Activated naive CD8-positive, alpha-beta T cell treated with anti-CD3 and anti-CD28 coated beads for 36 hours (primary cell): ENCODE data around the gene DYNLRB1. TPM values are rescaled to one million over a fixed set of nuclear protein-coding genes. Genes with fewer than 3 reads are reported as not detected.

Experiments
- DNase-seq: peaks from one replicate; pipeline ENCODE4 v3.0.0; 2021
- H3K27ac Mint-ChIP-seq: one replicate; pipeline ENCODE4 v1.8.0; 2022; ENCODE audit warnings: mild to moderate bottlenecking, moderate library complexity, mixed read lengths
- H3K27me3 Mint-ChIP-seq: one replicate; pipeline ENCODE4 v1.8.0; 2022; ENCODE audit warnings: mild to moderate bottlenecking, mixed read lengths
- H3K36me3 Mint-ChIP-seq: one replicate; pipeline ENCODE4 v1.8.0; 2021; ENCODE audit warnings: mild to moderate bottlenecking, mixed read lengths
- H3K4me1 Mint-ChIP-seq: one replicate; pipeline ENCODE4 v1.8.0; 2021; ENCODE audit warnings: mixed read lengths
- H3K4me3 Mint-ChIP-seq: one replicate; pipeline ENCODE4 v1.8.0; 2022; ENCODE audit warnings: mild to moderate bottlenecking, moderate library complexity, mixed read lengths
- H3K9me3 Mint-ChIP-seq: one replicate; pipeline ENCODE4 v1.8.0; 2022; ENCODE audit warnings: mixed read lengths
- total RNA-seq, 2 experiments: library from RNA; stranded (reverse); gene quantifications; one replicate each; pipeline ENCODE4 v1.2.3, GENCODE V29; 2021

DYNLRB1 gene
- total RNA-seq, 2 experiments from 2014 or later, result 72.0 to 76.9 TPM

- no peak overlapping the region for H3K27ac Mint-ChIP-seq
- H3K27me3 Mint-ChIP-seq, result peaks cover 9% of the 10 kb centered on the region
- no peak for DNase-seq
- no peaks in the 10 kb centered on the region for H3K9me3 Mint-ChIP-seq
- H3K36me3 Mint-ChIP-seq, result no peaks in the 10 kb centered on the region
- peaks cover 4% of the 10 kb centered on the region for H3K4me1 Mint-ChIP-seq
- H3K4me3 Mint-ChIP-seq, result no peak overlapping the region
These were observed 33.7 kb downstream of the DYNLRB1 start for GRCh38 chr20:34549929-34550305.

GRCh38 chr20:34552569-34552968 lies 36.3 kb downstream of the DYNLRB1 start:
- peaks cover 4% of the 10 kb centered on the region for H3K4me1 Mint-ChIP-seq
- H3K36me3 Mint-ChIP-seq, result no peaks in the 10 kb centered on the region
- no peaks in the 10 kb centered on the region for H3K9me3 Mint-ChIP-seq
- no peak overlapping the region for H3K4me3 Mint-ChIP-seq
- H3K27ac Mint-ChIP-seq, result no peak overlapping the region
- H3K27me3 Mint-ChIP-seq, result no peaks in the 10 kb centered on the region
- no peak for DNase-seq

GRCh38 chr20:34553366-34553867 lies 37.2 kb downstream of the DYNLRB1 start:
- H3K27ac Mint-ChIP-seq, result no peak overlapping the region
- DNase-seq, result no peak
- H3K27me3 Mint-ChIP-seq, result no peaks in the 10 kb centered on the region
- no peaks in the 10 kb centered on the region for H3K9me3 Mint-ChIP-seq
- H3K4me1 Mint-ChIP-seq, result peaks cover 8% of the 10 kb centered on the region
- H3K4me3 Mint-ChIP-seq, result no peak overlapping the region
- peaks cover 3% of the 10 kb centered on the region for H3K36me3 Mint-ChIP-seq

GRCh38 chr20:34557936-34558319 lies 41.7 kb downstream of the DYNLRB1 start:
- peak overlapping the region; percentile 75 for H3K27ac Mint-ChIP-seq
- H3K9me3 Mint-ChIP-seq, result no peaks in the 10 kb centered on the region
- DNase-seq, result no peak
- H3K27me3 Mint-ChIP-seq, result no peaks in the 10 kb centered on the region
- peaks cover 3% of the 10 kb centered on the region for H3K36me3 Mint-ChIP-seq
- peaks cover 4% of the 10 kb centered on the region for H3K4me1 Mint-ChIP-seq
- H3K4me3 Mint-ChIP-seq, result peak overlapping the region; percentile 79

- peak; percentile 89 for DNase-seq
- Mint-ChIP-seq H3K36me3 (peaks cover 3% of the 10 kb centered on the region), H3K9me3 (no peaks in the 10 kb centered on the region), H3K4me1 (peaks cover 4% of the 10 kb centered on the region), H3K27ac (peak within 1 kb of the TSS; percentile 75), H3K27me3 (no peaks in the 10 kb centered on the region), H3K4me3 (peak within 1 kb of the TSS; percentile 79)
These were observed 42.3 kb downstream of the DYNLRB1 start, which contains the start of gene MAP1LC3A for GRCh38 chr20:34558320-34559218. Gene MAP1LC3A (plus strand): TSS chr20:34558718. CDS start chr20:34558869, 151 bp downstream.

GRCh38 chr20:34559311-34560140 lies 43.3 kb downstream of the DYNLRB1 start:
- Mint-ChIP-seq H3K27me3 (no peaks in the 10 kb centered on the region), H3K4me3 (peak overlapping the region; percentile 50), H3K27ac (no peak overlapping the region), H3K36me3 (peaks cover 3% of the 10 kb centered on the region), H3K4me1 (peaks cover 4% of the 10 kb centered on the region), H3K9me3 (no peaks in the 10 kb centered on the region)
- DNase-seq, result no peak

GRCh38 chr20:34560141-34560523 lies 43.9 kb downstream of the DYNLRB1 start:
- Mint-ChIP-seq H3K4me1 (peaks cover 4% of the 10 kb centered on the region), H3K9me3 (no peaks in the 10 kb centered on the region), H3K36me3 (peaks cover 3% of the 10 kb centered on the region), H3K4me3 (no peak overlapping the region), H3K27me3 (no peaks in the 10 kb centered on the region), H3K27ac (no peak overlapping the region)
- no peak for DNase-seq

GRCh38 chr20:34560614-34561013 lies 44.4 kb downstream of the DYNLRB1 start:
- no peaks in the 10 kb centered on the region for H3K9me3 Mint-ChIP-seq
- peaks cover 3% of the 10 kb centered on the region for H3K36me3 Mint-ChIP-seq
- H3K27me3 Mint-ChIP-seq, result no peaks in the 10 kb centered on the region
- H3K4me3 Mint-ChIP-seq, result no peak overlapping the region
- H3K4me1 Mint-ChIP-seq, result peaks cover 4% of the 10 kb centered on the region
- DNase-seq, result no peak
- H3K27ac Mint-ChIP-seq, result peak overlapping the region; percentile 5

GRCh38 chr20:34561661-34562060 lies 45.4 kb downstream of the DYNLRB1 start:
- H3K27me3 Mint-ChIP-seq, result no peaks in the 10 kb centered on the region
- no peaks in the 10 kb centered on the region for H3K9me3 Mint-ChIP-seq
- no peak for DNase-seq
- H3K27ac Mint-ChIP-seq, result peak overlapping the region; percentile 34
- H3K4me1 Mint-ChIP-seq, result peaks cover 4% of the 10 kb centered on the region
- H3K36me3 Mint-ChIP-seq, result peaks cover 3% of the 10 kb centered on the region
- H3K4me3 Mint-ChIP-seq, result no peak overlapping the region

- Mint-ChIP-seq H3K4me3 (no peak overlapping the region), H3K27me3 (no peaks in the 10 kb centered on the region), H3K9me3 (no peaks in the 10 kb centered on the region), H3K4me1 (peaks cover 4% of the 10 kb centered on the region), H3K36me3 (peaks cover 3% of the 10 kb centered on the region), H3K27ac (no peak overlapping the region)
- peak; percentile 28 for DNase-seq
These were observed 46.4 kb downstream of the DYNLRB1 start for GRCh38 chr20:34562641-34563040.

GRCh38 chr20:34564833-34565232 lies 48.6 kb downstream of the DYNLRB1 start:
- H3K27me3 Mint-ChIP-seq, result no peaks in the 10 kb centered on the region
- H3K36me3 Mint-ChIP-seq, result no peaks in the 10 kb centered on the region
- no peak overlapping the region for H3K4me3 Mint-ChIP-seq
- no peaks in the 10 kb centered on the region for H3K9me3 Mint-ChIP-seq
- no peak for DNase-seq
- no peak overlapping the region for H3K27ac Mint-ChIP-seq
- no peaks in the 10 kb centered on the region for H3K4me1 Mint-ChIP-seq

GRCh38 chr20:34566978-34567891 lies 51.0 kb downstream of the DYNLRB1 start:
- Mint-ChIP-seq H3K27ac (no peak overlapping the region), H3K27me3 (no peaks in the 10 kb centered on the region)
- DNase-seq, result no peak

GRCh38 chr20:34567892-34568865 lies 52.0 kb downstream of the DYNLRB1 start:
- DNase-seq, result no peak
- Mint-ChIP-seq H3K36me3 (peaks cover 2% of the 10 kb centered on the region), H3K27me3 (no peaks in the 10 kb centered on the region), H3K9me3 (no peaks in the 10 kb centered on the region), H3K4me3 (no peak overlapping the region), H3K27ac (no peak overlapping the region), H3K4me1 (peaks cover 9% of the 10 kb centered on the region)

More at GRCh38 chr20:34566978-34567891, 51.0 kb downstream of the DYNLRB1 start:
- Mint-ChIP-seq H3K4me1 (peaks cover 9% of the 10 kb centered on the region), H3K9me3 (no peaks in the 10 kb centered on the region), H3K36me3 (peaks cover 2% of the 10 kb centered on the region), H3K4me3 (no peak overlapping the region)
